ENCODE data around the gene GHR.

GHR gene

GRCh38 chr5:42498000-42498399 is 74.8 kb downstream of the GHR start:
- in situ Hi-C loops (cut with HindIII; ENCODE audit: low pct_ligation_motif_present, low sequenced_read_pairs): no loop called here
- Histone ChIP-seq H3K4me3 (ENCODE audit: low read depth, low read length) (no peak overlapping the region), H3K27ac (no peak overlapping the region), H3K36me3 (replicated peaks) (no peaks in the 10 kb centered on the region), H3K27me3 (replicated peaks) (no peaks in the 10 kb centered on the region)
- no peak for DNase-seq
- TF ChIP-seq, protein P1, sequence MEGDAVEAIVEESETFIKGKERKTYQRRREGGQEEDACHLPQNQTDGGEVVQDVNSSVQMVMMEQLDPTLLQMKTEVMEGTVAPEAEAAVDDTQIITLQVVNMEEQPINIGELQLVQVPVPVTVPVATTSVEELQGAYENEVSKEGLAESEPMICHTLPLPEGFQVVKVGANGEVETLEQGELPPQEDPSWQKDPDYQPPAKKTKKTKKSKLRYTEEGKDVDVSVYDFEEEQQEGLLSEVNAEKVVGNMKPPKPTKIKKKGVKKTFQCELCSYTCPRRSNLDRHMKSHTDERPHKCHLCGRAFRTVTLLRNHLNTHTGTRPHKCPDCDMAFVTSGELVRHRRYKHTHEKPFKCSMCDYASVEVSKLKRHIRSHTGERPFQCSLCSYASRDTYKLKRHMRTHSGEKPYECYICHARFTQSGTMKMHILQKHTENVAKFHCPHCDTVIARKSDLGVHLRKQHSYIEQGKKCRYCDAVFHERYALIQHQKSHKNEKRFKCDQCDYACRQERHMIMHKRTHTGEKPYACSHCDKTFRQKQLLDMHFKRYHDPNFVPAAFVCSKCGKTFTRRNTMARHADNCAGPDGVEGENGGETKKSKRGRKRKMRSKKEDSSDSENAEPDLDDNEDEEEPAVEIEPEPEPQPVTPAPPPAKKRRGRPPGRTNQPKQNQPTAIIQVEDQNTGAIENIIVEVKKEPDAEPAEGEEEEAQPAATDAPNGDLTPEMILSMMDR (IDR thresholded peaks at IDR 0.05; ENCODE audit: low read depth, low read length, missing control alignments): no peak

- H3K27ac ChIP-seq: no peak overlapping the region
- no peak overlapping the region for H3K4me3 ChIP-seq (ENCODE audit: low read depth, low read length)
- H3K36me3 ChIP-seq (replicated peaks): no peaks in the 10 kb centered on the region
- TF ChIP-seq, protein P1 (IDR thresholded peaks at IDR 0.05; ENCODE audit: low read depth, low read length, missing control alignments): no peak
- in situ Hi-C loops (cut with HindIII; ENCODE audit: low pct_ligation_motif_present, low sequenced_read_pairs): no loop called here
- no peaks in the 10 kb centered on the region for H3K27me3 ChIP-seq (replicated peaks)
- DNase-seq: no peak
These were observed 75.8 kb downstream of the GHR start for GRCh38 chr5:42499016-42499415.

- no peak overlapping the region for H3K4me3 ChIP-seq (ENCODE audit: low read depth, low read length)
- no peak for DNase-seq
- H3K27me3 ChIP-seq (replicated peaks): no peaks in the 10 kb centered on the region
- H3K36me3 ChIP-seq (replicated peaks): no peaks in the 10 kb centered on the region
- H3K27ac ChIP-seq: no peak overlapping the region
- in situ Hi-C loops (cut with HindIII; ENCODE audit: low pct_ligation_motif_present, low sequenced_read_pairs): no loop called here
- TF ChIP-seq, protein P1 (IDR thresholded peaks at IDR 0.05; ENCODE audit: low read depth, low read length, missing control alignments): no peak
These were observed 76.9 kb downstream of the GHR start for GRCh38 chr5:42500003-42500599.

GRCh38 chr5:42502613-42503470 is 79.6 kb downstream of the GHR start:
- TF ChIP-seq, protein P1 (IDR thresholded peaks at IDR 0.05; ENCODE audit: low read depth, low read length, missing control alignments): no peak
- no peak for DNase-seq
- in situ Hi-C loops (cut with HindIII; ENCODE audit: low pct_ligation_motif_present, low sequenced_read_pairs): no loop called here
- Histone ChIP-seq H3K27ac (no peak overlapping the region), H3K36me3 (replicated peaks) (no peaks in the 10 kb centered on the region), H3K27me3 (replicated peaks) (no peaks in the 10 kb centered on the region), H3K4me3 (ENCODE audit: low read depth, low read length) (no peak overlapping the region)

- in situ Hi-C loops (cut with HindIII; ENCODE audit: low pct_ligation_motif_present, low sequenced_read_pairs): no loop called here
- H3K4me3 ChIP-seq (ENCODE audit: low read depth, low read length): no peak overlapping the region
- H3K27me3 ChIP-seq (replicated peaks): no peaks in the 10 kb centered on the region
- TF ChIP-seq, protein P1 (IDR thresholded peaks at IDR 0.05; ENCODE audit: low read depth, low read length, missing control alignments): no peak
- DNase-seq: no peak
- H3K27ac ChIP-seq: no peak overlapping the region
- H3K36me3 ChIP-seq (replicated peaks): no peaks in the 10 kb centered on the region
These were observed 83.4 kb downstream of the GHR start for GRCh38 chr5:42506662-42507061.
